Activated T-cell treated with anti-CD3 and anti-CD28 coated beads, Interleukin-2, amount 50 U/mL, for 4 hours (primary cell): ENCODE measurements around the gene XRN2. TPM values are rescaled to one million over a fixed set of nuclear protein-coding genes. Genes with fewer than 3 reads are reported as not detected.

ENCODE experiments used
- ATAC-seq, 2 donors: fragments of 200-7000 bp; cut with Tn5 transposase; one replicate each; pipeline ENCODE4 v1.10.0; 2021
- DNase-seq: peaks from one replicate; pipeline ENCODE4 v3.0.0-alpha.2; 2020
- H3K27me3 Mint-ChIP-seq: one replicate; pipeline ENCODE4 v1.8.0; 2021; ENCODE audit warnings: low read depth, mixed read lengths
- H3K36me3 Mint-ChIP-seq: one replicate; pipeline ENCODE4 v1.8.0; 2022; ENCODE audit warnings: mixed read lengths; ENCODE audit not compliant: insufficient read depth
- H3K4me1 Mint-ChIP-seq: one replicate; pipeline ENCODE4 v1.8.0; 2021; ENCODE audit warnings: low read depth, mixed read lengths
- H3K4me3 Mint-ChIP-seq: one replicate; pipeline ENCODE4 v1.8.0; 2021; ENCODE audit warnings: mild to moderate bottlenecking, moderate library complexity, mixed read lengths
- H3K9me3 Mint-ChIP-seq: one replicate; pipeline ENCODE4 v1.8.0; 2021; ENCODE audit warnings: mixed read lengths
- total RNA-seq, 3 donors: library from RNA; stranded (reverse); gene quantifications; one replicate each; pipeline ENCODE4 v1.2.1, GENCODE V29; 2021

The XRN2 gene
- total RNA-seq, 3 donors from 2014 or later = 96.9 to 109 (median 107) TPM

- H3K4me3 Mint-ChIP-seq = no peak overlapping the region
- DNase-seq (no peak), ATAC-seq (no peak)
- H3K4me1 Mint-ChIP-seq = no peaks in the 10 kb centered on the region
- peaks cover 16% of the 10 kb centered on the region for H3K27me3 Mint-ChIP-seq
- H3K9me3 Mint-ChIP-seq = no peaks in the 10 kb centered on the region
- no peaks in the 10 kb centered on the region for H3K36me3 Mint-ChIP-seq
These were observed 22.6 kb upstream of the XRN2 start for GRCh38 chr20:21280522-21281016.

GRCh38 chr20:21286775-21287174, 16.4 kb upstream of the XRN2 start:
- Mint-ChIP-seq H3K27me3 (peaks cover 32% of the 10 kb centered on the region), H3K4me3 (no peak overlapping the region), H3K4me1 (no peaks in the 10 kb centered on the region), H3K9me3 (no peaks in the 10 kb centered on the region), H3K36me3 (no peaks in the 10 kb centered on the region)
- DNase-seq (no peak), ATAC-seq (no peak)

GRCh38 chr20:21288587-21289370, 14.4 kb upstream of the XRN2 start:
- Mint-ChIP-seq H3K27me3 (peaks cover 26% of the 10 kb centered on the region), H3K4me3 (no peak overlapping the region), H3K9me3 (no peaks in the 10 kb centered on the region), H3K4me1 (no peaks in the 10 kb centered on the region), H3K36me3 (no peaks in the 10 kb centered on the region)
- no peak for DNase-seq
- ATAC-seq = no peak

- DNase-seq = no peak
- ATAC-seq = no peak
- H3K9me3 Mint-ChIP-seq = no peaks in the 10 kb centered on the region
- H3K27me3 Mint-ChIP-seq = peaks cover 21% of the 10 kb centered on the region
- H3K4me3 Mint-ChIP-seq = no peak overlapping the region
- no peaks in the 10 kb centered on the region for H3K4me1 Mint-ChIP-seq
- H3K36me3 Mint-ChIP-seq = no peaks in the 10 kb centered on the region
These were observed 13.5 kb upstream of the XRN2 start for GRCh38 chr20:21289651-21290050.

GRCh38 chr20:21291026-21291425, 12.1 kb upstream of the XRN2 start:
- Mint-ChIP-seq H3K36me3 (no peaks in the 10 kb centered on the region), H3K4me3 (no peak overlapping the region), H3K9me3 (no peaks in the 10 kb centered on the region), H3K27me3 (peaks cover 14% of the 10 kb centered on the region), H3K4me1 (no peaks in the 10 kb centered on the region)
- DNase-seq = no peak
- no peak for ATAC-seq

GRCh38 chr20:21294755-21295154, 8.4 kb upstream of the XRN2 start:
- Mint-ChIP-seq H3K4me1 (no peaks in the 10 kb centered on the region), H3K4me3 (no peak overlapping the region), H3K27me3 (no peaks in the 10 kb centered on the region), H3K9me3 (no peaks in the 10 kb centered on the region), H3K36me3 (no peaks in the 10 kb centered on the region)
- DNase-seq (no peak), ATAC-seq (no peak)

- no peak for ATAC-seq
- DNase-seq = no peak
- H3K36me3 Mint-ChIP-seq = peaks cover 7% of the 10 kb centered on the region
- no peaks in the 10 kb centered on the region for H3K9me3 Mint-ChIP-seq
- peaks cover 19% of the 10 kb centered on the region for H3K4me1 Mint-ChIP-seq
- no peaks in the 10 kb centered on the region for H3K27me3 Mint-ChIP-seq
- peak overlapping the region; percentile 91 for H3K4me3 Mint-ChIP-seq
These were observed 1.0 kb upstream of the XRN2 start for GRCh38 chr20:21301940-21302663.

GRCh38 chr20:21302664-21303060, 469 bp upstream of the XRN2 start:
- no peaks in the 10 kb centered on the region for H3K27me3 Mint-ChIP-seq
- H3K4me1 Mint-ChIP-seq = peaks cover 19% of the 10 kb centered on the region
- H3K36me3 Mint-ChIP-seq = peaks cover 7% of the 10 kb centered on the region
- H3K4me3 Mint-ChIP-seq = peak overlapping the region; percentile 91
- ATAC-seq = peak; percentile 36 to 42
- no peaks in the 10 kb centered on the region for H3K9me3 Mint-ChIP-seq
- no peak for DNase-seq

- H3K4me1 Mint-ChIP-seq = peaks cover 30% of the 10 kb centered on the region
- ATAC-seq (peak; percentile 1 to 17), DNase-seq (no peak)
- H3K4me3 Mint-ChIP-seq = peak overlapping the region; percentile 91
- no peaks in the 10 kb centered on the region for H3K9me3 Mint-ChIP-seq
- no peaks in the 10 kb centered on the region for H3K27me3 Mint-ChIP-seq
- H3K36me3 Mint-ChIP-seq = peaks cover 17% of the 10 kb centered on the region
These were observed 898 bp downstream of the XRN2 start for GRCh38 chr20:21303872-21304586.

- Mint-ChIP-seq H3K9me3 (no peaks in the 10 kb centered on the region), H3K27me3 (no peaks in the 10 kb centered on the region), H3K4me3 (peak overlapping the region; percentile 48), H3K36me3 (peaks cover 30% of the 10 kb centered on the region), H3K4me1 (peaks cover 62% of the 10 kb centered on the region)
- ATAC-seq = no peak
- no peak for DNase-seq
These were observed 5.2 kb downstream of the XRN2 start for GRCh38 chr20:21308340-21308739.

- H3K4me1 Mint-ChIP-seq = peaks cover 66% of the 10 kb centered on the region
- no peak for DNase-seq
- H3K27me3 Mint-ChIP-seq = no peaks in the 10 kb centered on the region
- ATAC-seq = no peak
- peaks cover 27% of the 10 kb centered on the region for H3K36me3 Mint-ChIP-seq
- peak overlapping the region; percentile 20 for H3K4me3 Mint-ChIP-seq
- H3K9me3 Mint-ChIP-seq = no peaks in the 10 kb centered on the region
These were observed 6.7 kb downstream of the XRN2 start for GRCh38 chr20:21309678-21310467.

- no peaks in the 10 kb centered on the region for H3K27me3 Mint-ChIP-seq
- DNase-seq (no peak), ATAC-seq (no peak)
- H3K4me3 Mint-ChIP-seq = no peak overlapping the region
- H3K9me3 Mint-ChIP-seq = no peaks in the 10 kb centered on the region
- H3K4me1 Mint-ChIP-seq = peaks cover 90% of the 10 kb centered on the region
- H3K36me3 Mint-ChIP-seq = peaks cover 26% of the 10 kb centered on the region
These were observed 9.8 kb downstream of the XRN2 start for GRCh38 chr20:21312813-21313474.

- ATAC-seq (peak; percentile 76 to 82), DNase-seq (no peak)
- H3K4me1 Mint-ChIP-seq = peaks cover 82% of the 10 kb centered on the region
- H3K27me3 Mint-ChIP-seq = no peaks in the 10 kb centered on the region
- peaks cover 16% of the 10 kb centered on the region for H3K36me3 Mint-ChIP-seq
- no peak overlapping the region for H3K4me3 Mint-ChIP-seq
- H3K9me3 Mint-ChIP-seq = peaks cover 7% of the 10 kb centered on the region
These were observed 12.0 kb downstream of the XRN2 start for GRCh38 chr20:21315138-21315537.
